HEK293T (cell line): ENCODE measurements around the gene GPATCH2.

ENCODE experiments used
- CTCF ChIA-PET: fragments of 350-600 bp; formaldehyde crosslinking; extraction: SDS; loops from one replicate; lab custom pipeline; 2021; ENCODE audit warnings: antibody characterized with exemption, inconsistent platforms; lab: Yijun Ruan, JAX
- POLR2A ChIA-PET: fragments of 350-600 bp; formaldehyde crosslinking; extraction: SDS; loops from one replicate; lab custom pipeline; 2020; ENCODE audit warnings: antibody characterized with exemption, inconsistent platforms; lab: Yijun Ruan, JAX
- DNase-seq: peaks from one replicate; pipeline ENCODE4 v3.0.0; 2012; ENCODE audit warnings: mixed read lengths; ENCODE audit errors: extremely low spot score
- ARNT ChIP-seq: fragments of 450-650 bp; IDR thresholded peaks from 2 replicates; pipeline ENCODE4 v1.6.1; 2017; ENCODE audit warnings: mild to moderate bottlenecking
- BHLHE40 ChIP-seq: fragments of 450-650 bp; IDR thresholded peaks from 2 replicates; pipeline ENCODE4 v1.6.1; 2016; ENCODE audit warnings: mild to moderate bottlenecking, moderate library complexity, borderline replicate concordance
- CTBP1 ChIP-seq: fragments of 450-650 bp; IDR thresholded peaks from 2 replicates; pipeline ENCODE4 v1.6.1; 2016; ENCODE audit warnings: borderline replicate concordance
- ELF4 ChIP-seq: fragments of 450-650 bp; IDR thresholded peaks from 2 replicates; pipeline ENCODE4 v1.6.1; 2017; ENCODE audit warnings: antibody characterized with exemption
- FOXA1 ChIP-seq: fragments of 450-650 bp; IDR thresholded peaks from 2 replicates; pipeline ENCODE4 v1.6.1; 2016; ENCODE audit warnings: mild to moderate bottlenecking
- FOXK2 ChIP-seq: fragments of 450-650 bp; IDR thresholded peaks from 2 replicates; pipeline ENCODE4 v1.6.1; 2016; ENCODE audit warnings: mild to moderate bottlenecking
- FOXM1 ChIP-seq: fragments of 450-650 bp; IDR thresholded peaks from 2 replicates; pipeline ENCODE4 v1.6.1; 2017; ENCODE audit warnings: mild to moderate bottlenecking, borderline replicate concordance
- HDGF ChIP-seq: fragments of 450-650 bp; IDR thresholded peaks from 2 replicates; pipeline ENCODE4 v1.6.1; 2017; ENCODE audit warnings: antibody characterized with exemption, borderline replicate concordance
- L3MBTL2 ChIP-seq: fragments of 450-650 bp; conservative IDR thresholded peaks from 2 replicates; pipeline ENCODE4 v1.6.1; 2016; ENCODE audit warnings: mild to moderate bottlenecking
- LEF1 ChIP-seq: fragments of 450-650 bp; IDR thresholded peaks from 2 replicates; pipeline ENCODE4 v1.6.1; 2017; ENCODE audit warnings: mild to moderate bottlenecking, borderline replicate concordance
- NFRKB ChIP-seq: fragments of 450-650 bp; IDR thresholded peaks from 2 replicates; pipeline ENCODE4 v1.6.1; 2016; ENCODE audit warnings: mild to moderate bottlenecking, moderate library complexity
- SP1 ChIP-seq: fragments of 450-650 bp; IDR thresholded peaks from 2 replicates; pipeline ENCODE4 v1.6.1; 2017
- SUZ12 ChIP-seq: fragments of 450-650 bp; IDR thresholded peaks from 2 replicates; pipeline ENCODE4 v1.6.1; 2016; ENCODE audit warnings: mild to moderate bottlenecking
- TARDBP ChIP-seq: fragments of 450-650 bp; IDR thresholded peaks from 2 replicates; pipeline ENCODE4 v1.6.1; 2016
- ZNF384 ChIP-seq: fragments of 450-650 bp; IDR thresholded peaks from 2 replicates; pipeline ENCODE4 v1.6.1; 2016
- TF ChIP-seq, protein P1 (sequence below): fragments of 450-650 bp; IDR thresholded peaks from 2 replicates; pipeline ENCODE4 v1.6.1; 2016

The GPATCH2 gene

DNA sequence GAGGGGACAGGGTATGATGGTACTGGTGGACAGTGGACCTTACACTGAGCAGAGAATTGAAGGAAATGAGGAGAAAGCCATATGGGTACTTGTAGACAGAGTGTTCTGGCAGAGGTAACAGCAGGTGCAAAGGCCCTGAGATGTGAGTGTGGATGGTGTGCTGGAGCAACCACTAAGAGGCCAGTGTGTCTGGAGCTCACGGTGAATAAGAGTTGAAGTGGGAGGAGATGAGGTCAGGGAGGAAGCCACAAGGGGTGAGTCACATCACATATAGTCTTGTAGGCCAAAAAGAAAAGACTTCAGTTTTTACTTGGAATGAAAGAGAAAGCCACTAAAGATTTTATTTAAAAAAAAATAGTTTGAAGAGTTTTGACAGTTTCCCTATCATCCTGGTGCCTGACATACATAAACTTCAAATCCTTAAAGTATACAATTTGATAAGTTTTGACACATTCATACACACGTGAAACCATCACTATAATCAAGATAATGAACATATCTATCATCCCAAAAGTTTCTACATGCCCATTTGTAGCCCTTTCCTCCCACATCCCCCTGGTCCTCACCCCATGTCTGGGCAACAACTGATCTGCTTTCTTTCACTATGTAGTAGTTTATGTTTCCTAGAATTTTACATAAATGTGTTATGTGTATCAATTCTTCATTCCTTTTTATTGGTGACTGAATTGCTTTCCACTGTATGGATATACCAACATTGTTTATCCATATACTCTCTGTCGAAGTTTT, 148.4 kb downstream of the GPATCH2 start:
- POLR2A ChIA-PET, result no interaction called here
- DNase-seq, result no peak
- CTCF ChIA-PET, result no interaction called here
- no peak for TF ChIP-seq TARDBP
- TF ChIP-seq NFRKB, result no peak
- TF ChIP-seq LEF1, result no peak
- TF ChIP-seq ELF4, result no peak
- TF ChIP-seq, protein P1, sequence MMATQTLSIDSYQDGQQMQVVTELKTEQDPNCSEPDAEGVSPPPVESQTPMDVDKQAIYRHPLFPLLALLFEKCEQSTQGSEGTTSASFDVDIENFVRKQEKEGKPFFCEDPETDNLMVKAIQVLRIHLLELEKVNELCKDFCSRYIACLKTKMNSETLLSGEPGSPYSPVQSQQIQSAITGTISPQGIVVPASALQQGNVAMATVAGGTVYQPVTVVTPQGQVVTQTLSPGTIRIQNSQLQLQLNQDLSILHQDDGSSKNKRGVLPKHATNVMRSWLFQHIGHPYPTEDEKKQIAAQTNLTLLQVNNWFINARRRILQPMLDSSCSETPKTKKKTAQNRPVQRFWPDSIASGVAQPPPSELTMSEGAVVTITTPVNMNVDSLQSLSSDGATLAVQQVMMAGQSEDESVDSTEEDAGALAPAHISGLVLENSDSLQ, result no peak
- TF ChIP-seq SUZ12, result no peak
- no peak for TF ChIP-seq FOXM1
- TF ChIP-seq L3MBTL2, result no peak
- TF ChIP-seq SP1, result no peak
- no peak for TF ChIP-seq ARNT
- TF ChIP-seq CTBP1, result no peak
- no peak for TF ChIP-seq FOXA1
- no peak for TF ChIP-seq HDGF
- TF ChIP-seq BHLHE40, result no peak
- TF ChIP-seq ZNF384, result no peak

- no peak for DNase-seq
- ChIA-PET CTCF (no interaction called here), POLR2A (no interaction called here)
- TF ChIP-seq SP1, result no peak
- TF ChIP-seq, protein P1, result no peak
These were observed 152.4 kb downstream of the GPATCH2 start for GRCh38 chr1:217478450-217478849.

GRCh38 chr1:217472915-217473314, 158.0 kb downstream of the GPATCH2 start:
- TF ChIP-seq SUZ12, result no peak
- TF ChIP-seq CTBP1, result no peak
- TF ChIP-seq LEF1, result no peak
- no peak for TF ChIP-seq FOXK2
- no peak for TF ChIP-seq FOXM1
- TF ChIP-seq FOXA1, result no peak
- TF ChIP-seq, protein P1, result no peak
- no peak for TF ChIP-seq BHLHE40
- no peak for TF ChIP-seq TARDBP
- no peak for TF ChIP-seq HDGF
- TF ChIP-seq ELF4, result no peak
- no peak for TF ChIP-seq ARNT
- CTCF ChIA-PET, result no interaction called here
- no peak for DNase-seq
- POLR2A ChIA-PET, result no interaction called here

DNA sequence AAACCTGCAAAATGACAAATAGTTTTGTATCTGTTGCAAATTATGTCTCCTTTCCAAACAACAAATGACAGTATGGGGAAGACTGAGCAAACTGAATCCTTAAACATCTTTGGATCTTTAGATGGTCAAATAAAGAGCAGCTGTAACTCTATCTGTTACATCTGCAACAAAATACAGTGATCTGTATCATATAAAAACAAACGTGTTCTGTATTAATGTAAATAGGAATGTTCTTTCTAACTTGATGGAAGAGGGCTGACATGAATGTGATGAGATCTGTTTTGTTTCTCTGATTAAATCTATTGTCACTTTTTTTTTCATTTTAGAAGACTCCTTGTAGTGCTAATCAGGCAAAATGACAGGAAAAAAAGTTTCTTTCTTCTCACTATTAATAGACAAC, 159.5 kb downstream of the GPATCH2 start:
- TF ChIP-seq FOXK2 (no peak), NFRKB (no peak), ARNT (no peak), SP1 (no peak), TARDBP (no peak), ZNF384 (no peak), HDGF (no peak), CTBP1 (no peak)
- TF ChIP-seq, protein P1, result no peak
- DNase-seq, result no peak
- POLR2A ChIA-PET, result no interaction called here
- CTCF ChIA-PET, result no interaction called here

GRCh38 chr1:217469983-217470382, 160.9 kb downstream of the GPATCH2 start:
- POLR2A ChIA-PET, result no interaction called here
- TF ChIP-seq TARDBP (no peak), SP1 (no peak), L3MBTL2 (no peak), FOXM1 (no peak), LEF1 (no peak), FOXK2 (no peak), ZNF384 (no peak), CTBP1 (no peak), ELF4 (no peak), BHLHE40 (no peak), FOXA1 (no peak), NFRKB (no peak), HDGF (no peak), ARNT (no peak), SUZ12 (no peak)
- TF ChIP-seq, protein P1, result no peak
- CTCF ChIA-PET, result no interaction called here
- DNase-seq, result no peak
